SK-N-SH (cell line): ENCODE measurements around the gene NDUFS2. TPM values are rescaled to one million over a fixed set of nuclear protein-coding genes. Genes with fewer than 3 reads are reported as not detected.

ENCODE experiments used
- CTCF ChIA-PET: fragments of 300-600, 350-600 bp; formaldehyde crosslinking; extraction: SDS; loops from one replicate; lab custom pipeline; 2021; lab: Yijun Ruan, JAX
- POLR2A ChIA-PET: fragments of 350-600 bp; sonication (Branson Sonifier 250); formaldehyde crosslinking; extraction: SDS; loops from one replicate; lab custom pipeline; 2020; ENCODE audit warnings: antibody characterized with exemption, inconsistent platforms; lab: Yijun Ruan, JAX
- DNase-seq: peaks from one replicate; pipeline ENCODE4 v3.0.0; 2012
- H2AFZ ChIP-seq: fragments of 200-600 bp; sonication (generic); 2 replicates; pipeline ENCODE4 v1.8.1; 2016; ENCODE audit warnings: antibody characterized with exemption, mild to moderate bottlenecking, low read depth
- H3F3A ChIP-seq: fragments of 200-600 bp; sonication (generic); replicated peaks from 2 replicates; pipeline ENCODE3; 2016; ENCODE audit warnings: antibody characterized with exemption, mild to moderate bottlenecking; ENCODE audit not compliant: insufficient read depth
- H3K27ac ChIP-seq, 2 experiments: fragments of 200-500 bp in 1 of 2; fragments of 200-600 bp in 1 of 2; sonication (Bioruptor generic) in 1 of 2; sonication (generic), shearing (Covaris generic) in 1 of 2; 2 replicates each; pipeline versions ENCODE4 v1.5.1 to v1.6.1; 2014 to 2016; ENCODE audit warnings: low read depth in 2 of 2, inconsistent platforms in 1 of 2, low read length in 1 of 2, mild to moderate bottlenecking in 1 of 2, mixed read lengths in 1 of 2
- H3K27me3 ChIP-seq: fragments of 200-600 bp; sonication (generic), shearing (Covaris generic); 2 replicates; pipeline ENCODE4 v1.6.1; 2016; ENCODE audit warnings: mixed run types; ENCODE audit not compliant: insufficient read depth
- H3K36me3 ChIP-seq, 2 experiments: fragments of 200-500 bp in 1 of 2; fragments of 200-600 bp in 1 of 2; sonication (Bioruptor generic) in 1 of 2; sonication (generic) in 1 of 2; replicated peaks in 1 of 2; 2 replicates each; pipeline versions ENCODE3 to v1.5.1; 2014 to 2016; ENCODE audit warnings: low read length in 1 of 2, mild to moderate bottlenecking in 1 of 2; ENCODE audit not compliant: insufficient read depth in 2 of 2, control insufficient read depth in 1 of 2
- H3K4me1 ChIP-seq, 2 experiments: fragments of 200-500 bp in 1 of 2; fragments of 200-600 bp in 1 of 2; sonication (Bioruptor generic) in 1 of 2; sonication (generic), shearing (Covaris generic) in 1 of 2; 2 replicates each; pipeline versions ENCODE4 v1.5.1 to v1.6.1; 2014 to 2016; ENCODE audit warnings: low read depth in 1 of 2, low read length in 1 of 2, mixed run types in 1 of 2; ENCODE audit not compliant: insufficient read depth in 2 of 2, control insufficient read depth in 1 of 2
- H3K4me2 ChIP-seq: fragments of 200-600 bp; sonication (generic), shearing (Covaris generic); 2 replicates; pipeline ENCODE4 v1.6.1; 2017; ENCODE audit warnings: mixed run types
- H3K4me3 ChIP-seq, 2 experiments: fragments of 200-500 bp in 1 of 2; fragments of 200-600 bp in 1 of 2; sonication (Bioruptor generic) in 1 of 2; sonication (generic), shearing (Covaris generic) in 1 of 2; 2 replicates each; pipeline versions ENCODE4 v1.5.1 to v1.8.1; 2014 to 2016; ENCODE audit warnings: low read depth in 2 of 2, inconsistent platforms in 1 of 2, low read length in 1 of 2, mild to moderate bottlenecking in 1 of 2, mixed read lengths in 1 of 2, moderate library complexity in 1 of 2
- H3K79me2 ChIP-seq: fragments of 200-600 bp; sonication (generic); 2 replicates; pipeline ENCODE4 v1.8.1; 2017; ENCODE audit warnings: mild to moderate bottlenecking; ENCODE audit not compliant: insufficient read depth
- H3K9ac ChIP-seq: fragments of 200-600 bp; sonication (generic); 2 replicates; pipeline ENCODE4 v1.6.1; 2017; ENCODE audit warnings: mixed run types
- H3K9me2 ChIP-seq: fragments of 200-600 bp; sonication (generic); 2 replicates; pipeline ENCODE4 v1.6.1; 2017; ENCODE audit warnings: mixed run types
- H3K9me3 ChIP-seq: fragments of 200-600 bp; sonication (generic); 2 replicates; pipeline ENCODE4 v1.6.1; 2017; ENCODE audit warnings: mixed run types, mild to moderate bottlenecking, moderate library complexity
- H4K20me1 ChIP-seq: fragments of 200-600 bp; sonication (generic); 2 replicates; pipeline ENCODE4 v1.6.1; 2017; ENCODE audit warnings: mild to moderate bottlenecking, mixed run types; ENCODE audit not compliant: insufficient read depth
- CHD2 ChIP-seq: fragments of 150-350 bp; IDR thresholded peaks from 2 replicates; pipeline ENCODE4 v1.6.1; 2018; ENCODE audit warnings: low read length; ENCODE audit not compliant: partially characterized antibody
- ELF1 ChIP-seq: IDR thresholded peaks from 2 replicates; pipeline ENCODE4 v1.4.0; 2012
- EZH2phosphoT487 ChIP-seq: fragments of 200-600 bp; sonication (generic); IDR thresholded peaks from 2 replicates; pipeline ENCODE4 v1.6.1; 2017; ENCODE audit warnings: low read depth, mixed run types, mild to moderate bottlenecking, antibody characterized with exemption, moderate library complexity, borderline replicate concordance
- GABPA ChIP-seq: IDR thresholded peaks from 2 replicates; pipeline ENCODE4 v1.4.0; 2012; ENCODE audit warnings: low read depth, mild to moderate bottlenecking
- GATA2 ChIP-seq: sonication (generic); formaldehyde crosslinking; IDR thresholded peaks from 2 replicates; pipeline ENCODE4 v1.5.0; 2020; ENCODE audit warnings: mild to moderate bottlenecking, missing genetic modification reagents
- IRF3 ChIP-seq: fragments of 150-350 bp; IDR thresholded peaks from 2 replicates; pipeline ENCODE4 v1.6.1; 2016; ENCODE audit warnings: mild to moderate bottlenecking, low read depth, low read length
- MEF2A ChIP-seq: IDR thresholded peaks from 2 replicates; pipeline ENCODE4 v1.4.0; 2012; ENCODE audit warnings: low read depth, borderline replicate concordance
- NRF1 ChIP-seq: IDR thresholded peaks from 2 replicates; pipeline ENCODE4 v1.6.1; 2012; ENCODE audit warnings: low read depth, mild to moderate bottlenecking, low read length
- PBX3 ChIP-seq: IDR thresholded peaks from 2 replicates; pipeline ENCODE4; 2012
- RCOR1 ChIP-seq: fragments of 150-350 bp; IDR thresholded peaks from 2 replicates; pipeline ENCODE4 v1.6.1; 2017; ENCODE audit warnings: antibody characterized with exemption, low read length
- REST ChIP-seq: IDR thresholded peaks from 2 replicates; pipeline ENCODE4 v1.6.1; 2012; ENCODE audit warnings: mild to moderate bottlenecking, low read depth, low read length, moderate library complexity
- RXRA ChIP-seq: IDR thresholded peaks from 2 replicates; pipeline ENCODE4 v1.4.0; 2012; ENCODE audit warnings: low read depth, mild to moderate bottlenecking, borderline replicate concordance
- SIN3A ChIP-seq: IDR thresholded peaks from 2 replicates; pipeline ENCODE4 v1.6.1; 2012; ENCODE audit warnings: low read depth, mild to moderate bottlenecking, low read length, moderate library complexity, borderline replicate concordance
- SMC3 ChIP-seq: IDR thresholded peaks from 2 replicates; pipeline ENCODE4 v1.6.1; 2012; ENCODE audit warnings: low read depth, low read length, improper control_type of control experiment
- TCF12 ChIP-seq: IDR thresholded peaks from 2 replicates; pipeline ENCODE4 v1.4.0; 2012
- USF1 ChIP-seq: IDR thresholded peaks from 2 replicates; pipeline ENCODE4 v1.4.0; 2012; ENCODE audit warnings: low read depth, borderline replicate concordance
- WGBS: methylation state at CpG from one replicate; pipeline ENCODE4 v1.1.6; 2017; ENCODE audit warnings: low lambda C conversion rate; 5-methylcytosine and 5-hydroxymethylcytosine counted together
- polyA plus RNA-seq, 3 experiments: library from polyadenylated mRNA; depleted of rRNA; stranded (reverse); fragments of >200 nt; gene quantifications; 2 replicates each; pipeline ENCODE4 v1.2.3, GENCODE V29; 2012

The NDUFS2 gene
- polyA plus RNA-seq, 1 of the 3 experiments (the other 2 are of a cell fraction), result 203 TPM

- TF ChIP-seq REST (no peak), NRF1 (no peak), CHD2 (no peak), SMC3 (no peak), TCF12 (no peak), RXRA (no peak)
Measured at GRCh38 chr1:161162052-161162451, 40.1 kb upstream of the NDUFS2 start (continued).

- 93% methylated on average over 10 of the region's 10 CpGs for WGBS
- peaks cover 22% of the 10 kb centered on the region for H3F3A ChIP-seq
- no peak overlapping the region for H2AFZ ChIP-seq
- H3K9ac ChIP-seq, result no peak overlapping the region
- no peaks in the 10 kb centered on the region for H3K9me2 ChIP-seq
- H3K4me1 ChIP-seq, result peaks cover 0 to 46% of the 10 kb centered on the region in 2 experiments; a peak in 2 of 4 replicates
- ChIA-PET POLR2A (interaction anchor here (1.5 kb wide), 1 partner anchor 8 kb away, joined by 4 read pairs; no protein-coding TSS in a partner anchor), CTCF (no interaction called here)
- H3K79me2 ChIP-seq, result peaks cover 21% of the 10 kb centered on the region
- H3K27ac ChIP-seq, result no peak overlapping the region
- no peak for DNase-seq
- no peak overlapping the region for H3K4me2 ChIP-seq
- TF ChIP-seq EZH2phosphoT487, result no peak
- TF ChIP-seq, all 33 proteins: peak for 0
- no peaks in the 10 kb centered on the region for H4K20me1 ChIP-seq
- peaks cover 12 to 54% of the 10 kb centered on the region in 2 experiments for H3K36me3 ChIP-seq
- no peaks in the 10 kb centered on the region for H3K9me3 ChIP-seq
- no peak overlapping the region for H3K4me3 ChIP-seq
- H3K27me3 ChIP-seq, result no peaks in the 10 kb centered on the region
Measured at GRCh38 chr1:161162806-161163205, 39.4 kb upstream of the NDUFS2 start.

- POLR2A ChIA-PET, result no interaction called here
- Histone ChIP-seq H3F3A (peaks cover 17% of the 10 kb centered on the region), H3K9ac (no peak overlapping the region), H3K27ac (no peak overlapping the region), H3K27me3 (no peaks in the 10 kb centered on the region), H2AFZ (no peak overlapping the region), H3K4me3 (no peak overlapping the region), H3K9me3 (no peaks in the 10 kb centered on the region), H3K9me2 (no peaks in the 10 kb centered on the region), H3K4me2 (no peak overlapping the region), H3K36me3 (peaks cover 12 to 44% of the 10 kb centered on the region in 2 experiments), H3K79me2 (peaks cover 21% of the 10 kb centered on the region), H3K4me1 (peaks cover 0 to 42% of the 10 kb centered on the region in 2 experiments; a peak in 2 of 4 replicates), H4K20me1 (no peaks in the 10 kb centered on the region)
- 98% methylated on average over 5 of the region's 5 CpGs for WGBS
- CTCF ChIA-PET, result interaction anchor here (1.0 kb wide), 1 partner anchor 67 kb away, joined by 3 read pairs; no protein-coding TSS in a partner anchor
- no peak for DNase-seq
- no peak for TF ChIP-seq MEF2A
- TF ChIP-seq REST, result no peak
- TF ChIP-seq GABPA, result no peak
- no peak for TF ChIP-seq PBX3
- no peak for TF ChIP-seq SIN3A
- TF ChIP-seq RCOR1, result no peak
- TF ChIP-seq USF1, result no peak
- TF ChIP-seq ELF1, result no peak
- no peak for TF ChIP-seq IRF3
- TF ChIP-seq GATA2 (CRISPR knock-in tag), result no peak
Measured at GRCh38 chr1:161163793-161164192, 38.4 kb upstream of the NDUFS2 start.
